Ovary (tissue), 9 donors: Measurements from ENCODE around the gene C12orf76. TPM values are rescaled to one million over a fixed set of nuclear protein-coding genes. Genes with fewer than 3 reads are reported as not detected.
A peak's percentile ranks its signal among the peaks of the same experiment; 100 is the strongest.

Source experiments
- DNase-seq, 5 donors: peaks; one replicate each; pipeline ENCODE4 v3.0.0-alpha.2; 2019 to 2020
- H3K27ac ChIP-seq, 2 donors: fragments of 200-600 bp; one replicate each; pipeline versions ENCODE4 v1.5.1 to v1.8.0; 2019 to 2022
- H3K27me3 ChIP-seq: fragments of 200-600 bp; one replicate; pipeline ENCODE4 v1.8.0; 2022
- H3K36me3 ChIP-seq: fragments of 200-600 bp; sonication (generic); one replicate; pipeline ENCODE4 v1.5.1; 2019
- H3K4me1 ChIP-seq: one replicate; pipeline ENCODE4 v1.8.1; 2013; ENCODE audit warnings: mild to moderate bottlenecking, moderate library complexity; ENCODE audit not compliant: insufficient read depth
- H3K4me3 ChIP-seq: fragments of 200-600 bp; sonication (generic); one replicate; pipeline ENCODE4 v1.5.1; 2017
- H3K9me3 ChIP-seq, 2 donors: fragments of 200-600 bp in 1 of 2; sonication (generic) in 1 of 2; one replicate each; pipeline versions ENCODE4 v1.5.1 to v1.8.1; 2013 to 2019; ENCODE audit warnings: mild to moderate bottlenecking in 1 of 2, moderate library complexity in 1 of 2
- EP300 ChIP-seq: sonication (generic); formaldehyde crosslinking; IDR thresholded peaks from one replicate; pipeline ENCODE4 v1.6.1; 2017; ENCODE audit warnings: antibody characterized with exemption
- POLR2A ChIP-seq: fragments of 450-650 bp; IDR thresholded peaks from one replicate; pipeline ENCODE4 v1.6.1; 2017; ENCODE audit warnings: antibody characterized with exemption, mild to moderate bottlenecking, moderate library complexity
- WGBS, 3 donors: extraction: QIAGEN DNeasy Blood & Tissue Kit in 1 of 3; methylation state at CpG; one replicate each; pipeline versions ENCODE4 v1.1.5 to v1.1.7; 2013 to 2017; 5-methylcytosine and 5-hydroxymethylcytosine counted together
- intact Hi-C, 4 donors: fragments of 100-400 bp; cut with DNase I; formaldehyde crosslinking; loops; one replicate each; pipeline versions ENCODE4 v1.11.0 to v1.15.1; 2022 to 2023
- polyA plus RNA-seq, 2 donors: library from polyadenylated mRNA; stranded (reverse); fragments of 200-250 nt in 1 of 2; fragments of 350-450 nt in 1 of 2; fragmentation: Illumina TruSeq in 1 of 2; extraction: RNeasy Lipid Tissue Mini Kit (QIAGEN cat#74804) in 1 of 2; gene quantifications; one replicate each; pipeline ENCODE4 v1.2.3, GENCODE V29; 2013 to 2014
- total RNA-seq, 7 donors: library from RNA; depleted of rRNA in 2 of 7; stranded (reverse); fragments of >200 nt in 2 of 7; fragmentation: NEBNext Ultra II Directional in 3 of 7; extraction: Animal tissue kit (Norgen Biotek cat#: 25700) in 3 of 7; gene quantifications; one replicate each; pipeline versions ENCODE4 v1.1.0 to v1.2.4, GENCODE V29; 2016 to 2023
- TF ChIP-seq, protein P1 (sequence below), 3 donors: fragments of 450-650 bp in 2 of 3; fragments of 200-600 bp in 1 of 3; IDR thresholded peaks; one replicate each; pipeline versions ENCODE4 v1.5.1 to v1.8.0; 2016 to 2022; ENCODE audit warnings: antibody characterized with exemption in 3 of 3, mild to moderate bottlenecking in 1 of 3
- donor health status: DM: no; HTN: no; CAD: no; lungs with moderate emphysema.
- donor health status: DM: no; HTN: no; CAD: no.
- donor health status: Bipolar disorder and iron deficiency.
- donor health status: DM: yes; HTN: yes; CAD: no.
- donor health status: DM: no; HTN: no; CAD: no.
- donor health status: DM: yes; HTN: yes; CAD: no.

Gene C12orf76
- total and polyA plus RNA-seq, 9 donors = 11.6 to 24.9 (median 15.7) TPM

DNA sequence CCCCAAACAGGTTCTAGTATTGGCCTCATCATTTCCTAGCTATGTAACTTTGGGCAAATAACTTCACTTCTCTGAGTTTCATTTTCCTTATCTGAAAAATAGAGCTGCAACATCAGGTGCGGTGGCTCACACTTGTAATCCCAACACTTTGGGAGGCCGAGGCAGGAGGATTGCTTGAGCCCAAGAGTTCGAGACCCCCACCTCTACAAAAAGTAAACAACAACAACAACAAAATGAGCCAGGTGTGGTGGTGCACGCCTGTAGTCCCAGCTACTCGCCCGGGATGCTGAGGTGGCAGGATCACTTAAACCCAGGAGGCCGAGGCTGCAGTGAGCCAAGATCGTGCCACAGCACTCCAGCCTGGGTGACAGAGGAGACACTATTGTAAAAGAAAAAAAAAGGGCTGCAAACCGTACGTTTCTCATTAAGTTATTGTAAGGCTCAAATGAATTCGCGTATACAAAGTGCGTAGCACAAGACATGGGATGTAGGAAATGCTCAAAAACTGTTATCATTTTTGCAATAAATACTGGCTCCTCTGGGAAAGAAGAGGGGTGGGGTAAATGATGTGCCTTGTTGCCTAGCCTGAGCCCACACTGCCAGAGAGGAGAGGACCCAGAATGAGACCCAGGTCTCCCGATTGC lies 903 bp downstream of the C12orf76 start:
- WGBS, 3 donors = 64 to 77% (median 67%) methylated on average over 14 of the region's 14 CpGs
- H3K36me3 ChIP-seq = no peaks in the 10 kb centered on the region
- TF ChIP-seq EP300 (no peak), POLR2A (no peak)
- TF ChIP-seq, protein P1, sequence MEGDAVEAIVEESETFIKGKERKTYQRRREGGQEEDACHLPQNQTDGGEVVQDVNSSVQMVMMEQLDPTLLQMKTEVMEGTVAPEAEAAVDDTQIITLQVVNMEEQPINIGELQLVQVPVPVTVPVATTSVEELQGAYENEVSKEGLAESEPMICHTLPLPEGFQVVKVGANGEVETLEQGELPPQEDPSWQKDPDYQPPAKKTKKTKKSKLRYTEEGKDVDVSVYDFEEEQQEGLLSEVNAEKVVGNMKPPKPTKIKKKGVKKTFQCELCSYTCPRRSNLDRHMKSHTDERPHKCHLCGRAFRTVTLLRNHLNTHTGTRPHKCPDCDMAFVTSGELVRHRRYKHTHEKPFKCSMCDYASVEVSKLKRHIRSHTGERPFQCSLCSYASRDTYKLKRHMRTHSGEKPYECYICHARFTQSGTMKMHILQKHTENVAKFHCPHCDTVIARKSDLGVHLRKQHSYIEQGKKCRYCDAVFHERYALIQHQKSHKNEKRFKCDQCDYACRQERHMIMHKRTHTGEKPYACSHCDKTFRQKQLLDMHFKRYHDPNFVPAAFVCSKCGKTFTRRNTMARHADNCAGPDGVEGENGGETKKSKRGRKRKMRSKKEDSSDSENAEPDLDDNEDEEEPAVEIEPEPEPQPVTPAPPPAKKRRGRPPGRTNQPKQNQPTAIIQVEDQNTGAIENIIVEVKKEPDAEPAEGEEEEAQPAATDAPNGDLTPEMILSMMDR (IDR thresholded peaks at IDR 0.05) = no peak
- DNase-seq = no peak
- intact Hi-C loops = no loop called here
- no peaks in the 10 kb centered on the region for H3K9me3 ChIP-seq
- H3K27ac ChIP-seq = no peak overlapping the region
- peak overlapping the region; percentile 97 for H3K4me3 ChIP-seq
- H3K4me1 ChIP-seq = peaks cover 2% of the 10 kb centered on the region
- H3K27me3 ChIP-seq = no peaks in the 10 kb centered on the region

DNA sequence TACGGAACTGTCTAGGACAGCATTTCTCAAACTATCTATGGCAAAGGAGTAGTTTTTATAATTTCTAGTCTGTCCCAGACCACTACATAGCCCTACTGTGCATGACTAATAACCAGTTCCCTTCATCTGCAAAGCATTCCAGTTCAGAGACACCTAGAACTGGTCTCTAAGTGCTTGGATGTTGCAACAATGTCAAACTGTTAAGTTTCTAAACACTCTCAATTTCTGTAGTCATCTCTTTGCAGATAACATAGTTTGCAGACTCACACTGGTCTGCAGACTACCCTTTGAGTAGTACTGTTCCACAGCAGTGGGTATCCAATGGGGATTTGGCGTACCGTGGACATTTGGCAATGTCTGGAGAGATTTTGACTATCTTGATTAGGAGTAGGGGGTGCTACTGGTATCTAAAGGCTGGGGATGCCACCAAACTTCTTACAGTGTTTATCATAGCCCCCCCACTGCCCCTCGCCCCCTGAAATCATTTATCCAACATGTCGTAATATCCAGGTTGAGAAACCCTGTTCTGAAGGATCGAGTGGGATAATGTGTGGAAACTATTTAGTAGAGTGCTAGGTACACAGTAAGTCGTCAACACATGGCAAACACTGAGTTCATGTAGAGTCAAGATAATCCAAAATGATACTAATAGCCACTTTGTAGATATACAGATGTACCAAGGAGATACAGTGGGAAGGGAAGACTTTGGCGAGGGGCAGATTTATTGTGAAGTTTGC lies 1.7 kb downstream of the C12orf76 start:
- TF ChIP-seq EP300 (no peak), POLR2A (no peak)
- TF ChIP-seq, protein P1 (IDR thresholded peaks at IDR 0.05) = no peak
- H3K27ac ChIP-seq = no peak overlapping the region
- WGBS, 3 donors = 87 to 91% (median 88%) methylated on average over 8 of the region's 8 CpGs
- no peaks in the 10 kb centered on the region for H3K27me3 ChIP-seq
- H3K9me3 ChIP-seq = no peaks in the 10 kb centered on the region
- peaks cover 2% of the 10 kb centered on the region for H3K4me1 ChIP-seq
- intact Hi-C loops = no loop called here
- no peaks in the 10 kb centered on the region for H3K36me3 ChIP-seq
- DNase-seq = no peak
- no peak overlapping the region for H3K4me3 ChIP-seq

DNA sequence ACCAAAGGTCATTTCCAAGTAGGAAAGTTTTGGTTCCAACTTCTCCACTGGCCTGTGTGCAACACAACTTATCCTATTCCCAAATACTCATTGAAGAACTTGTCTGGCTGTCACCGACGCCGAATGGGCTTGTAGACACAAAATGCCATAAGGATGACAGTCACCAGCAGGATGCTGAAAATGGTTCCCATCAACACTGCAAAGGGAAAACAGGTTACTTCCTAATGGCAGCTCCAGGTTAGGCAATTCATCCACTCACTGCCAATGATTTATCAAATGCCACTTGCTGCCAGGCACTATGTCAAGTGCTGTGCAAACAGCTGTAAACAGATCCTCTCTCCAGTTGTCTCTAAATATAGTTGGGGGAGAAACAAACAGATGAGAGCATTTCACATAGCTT lies 6.1 kb downstream of the C12orf76 start:
- Histone ChIP-seq H3K4me1 (peaks cover 6% of the 10 kb centered on the region), H3K36me3 (no peaks in the 10 kb centered on the region), H3K27me3 (no peaks in the 10 kb centered on the region), H3K27ac (no peak overlapping the region), H3K4me3 (no peak overlapping the region), H3K9me3 (no peaks in the 10 kb centered on the region)
- 91 to 96% (median 93%) methylated on average over 3 of the region's 3 CpGs for whole genome bisulfite sequencing, 3 donors
- intact Hi-C loops = no loop called here
- TF ChIP-seq POLR2A (no peak), EP300 (no peak)
- DNase-seq = no peak

DNA sequence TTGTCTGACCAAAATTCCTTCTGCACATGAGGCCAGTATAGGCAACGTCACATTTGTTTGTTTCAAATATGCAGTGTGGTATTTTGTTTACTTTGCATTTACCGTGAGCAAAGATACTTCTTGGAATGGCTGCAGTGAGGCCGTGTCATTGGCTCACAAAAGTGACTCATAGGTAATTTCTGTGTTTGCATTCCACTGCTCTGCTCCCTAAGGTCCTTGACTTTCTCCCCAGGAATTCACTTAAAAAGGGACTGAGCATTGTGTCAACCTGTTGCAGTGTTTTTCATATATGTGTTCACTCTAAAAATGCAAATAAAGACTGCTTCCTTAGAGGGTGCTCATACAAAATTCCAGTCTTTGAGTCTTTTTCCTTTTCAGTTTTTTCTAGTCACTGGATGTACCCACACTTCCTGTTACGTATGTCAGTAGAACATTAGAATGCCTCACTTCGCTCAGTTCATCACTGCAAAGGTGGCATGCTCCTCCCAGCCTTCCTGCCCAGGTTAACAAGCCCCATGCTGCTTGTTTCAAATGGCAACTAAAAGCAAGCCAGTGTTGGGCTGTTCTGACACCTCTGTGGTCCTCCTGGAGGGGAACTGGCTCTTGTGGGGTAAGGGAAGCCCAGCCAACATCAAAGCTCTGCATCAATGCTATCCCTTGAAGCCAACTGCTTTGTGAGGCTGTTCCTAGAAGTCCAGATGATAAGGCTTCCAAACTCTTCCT lies 9.1 kb downstream of the C12orf76 start:
- no peaks in the 10 kb centered on the region for H3K36me3 ChIP-seq
- intact Hi-C loops = no loop called here

More for the DNA sequence above, 9.1 kb downstream of the C12orf76 start:
- Histone ChIP-seq H3K27me3 (no peaks in the 10 kb centered on the region), H3K27ac (peak overlapping the region in 1 of 2 donors; percentile 6), H3K9me3 (no peaks in the 10 kb centered on the region), H3K4me1 (peaks cover 6% of the 10 kb centered on the region), H3K4me3 (no peak overlapping the region)
- 27 to 28% (median 27%) methylated on average over 5 of the region's 5 CpGs for WGBS, 3 donors
- TF ChIP-seq EP300 (no peak), POLR2A (no peak)
- TF ChIP-seq, protein P1 (IDR thresholded peaks at IDR 0.05) = no peak
- no peak for DNase-seq
